ENCODE results near the gene NT5DC3.
"Not testable (repeated sequence)": the region's sequence is repeated elsewhere in the genome, so short reads cannot be mapped to it uniquely, and the experiment has no call there.

The NT5DC3 gene

GRCh38 chr12:103855036-103855712 is 14.1 kb upstream of the NT5DC3 start:
- DNase-seq (ENCODE audit: low spot score): no peak

- no peak for DNase-seq (ENCODE audit: low spot score)
These were observed 13.4 kb upstream of the NT5DC3 start for GRCh38 chr12:103854372-103854973.

- DNase-seq (ENCODE audit: low spot score): no peak
These were observed 11.5 kb upstream of the NT5DC3 start for GRCh38 chr12:103852498-103852997.

- no peak for DNase-seq (ENCODE audit: low spot score)
These were observed 10.1 kb upstream of the NT5DC3 start for GRCh38 chr12:103851127-103851526.

- no peak for DNase-seq (ENCODE audit: low spot score)
These were observed 9.4 kb upstream of the NT5DC3 start for GRCh38 chr12:103850429-103850828.

GRCh38 chr12:103848917-103849491 is 8.0 kb upstream of the NT5DC3 start:
- DNase-seq (ENCODE audit: low spot score): no peak

- DNase-seq (ENCODE audit: low spot score): no peak
These were observed 7.1 kb upstream of the NT5DC3 start for GRCh38 chr12:103848143-103848542.

- DNase-seq (ENCODE audit: low spot score): no peak
These were observed 5.4 kb upstream of the NT5DC3 start for GRCh38 chr12:103846415-103846814.

GRCh38 chr12:103844305-103844704 is 3.3 kb upstream of the NT5DC3 start:
- no peak for DNase-seq (ENCODE audit: low spot score)

- DNase-seq (ENCODE audit: low spot score): peak; percentile 76
These were observed 903 bp upstream of the NT5DC3 start for GRCh38 chr12:103841690-103842584.

GRCh38 chr12:103840462-103840875 is 565 bp downstream of the NT5DC3 start:
- peak; percentile 52 for DNase-seq (ENCODE audit: low spot score)

- no peak for DNase-seq (ENCODE audit: low spot score)
These were observed 1.2 kb downstream of the NT5DC3 start for GRCh38 chr12:103839609-103840461.

GRCh38 chr12:103839103-103839502 is 1.9 kb downstream of the NT5DC3 start:
- no peak for DNase-seq (ENCODE audit: low spot score)

GRCh38 chr12:103838254-103838914 is 2.6 kb downstream of the NT5DC3 start:
- no peak for DNase-seq (ENCODE audit: low spot score)

- DNase-seq (ENCODE audit: low spot score): no peak
These were observed 4.7 kb downstream of the NT5DC3 start for GRCh38 chr12:103836345-103836744.

GRCh38 chr12:103835747-103836335 is 5.2 kb downstream of the NT5DC3 start:
- not testable (repeated sequence) for DNase-seq (ENCODE audit: low spot score)

- DNase-seq (ENCODE audit: low spot score): no peak
These were observed 6.1 kb downstream of the NT5DC3 start for GRCh38 chr12:103834942-103835341.

GRCh38 chr12:103833891-103834290 is 7.1 kb downstream of the NT5DC3 start:
- DNase-seq (ENCODE audit: low spot score): no peak

GRCh38 chr12:103833095-103833775 is 7.8 kb downstream of the NT5DC3 start:
- DNase-seq (ENCODE audit: low spot score): peak; percentile 51
